IPS-NIHi7 (cell line): ENCODE data around the gene FSTL3.
"Not testable (repeated sequence)": the region's sequence is repeated elsewhere in the genome, so short reads cannot be mapped to it uniquely, and the experiment has no call there.

Source experiments
- DNase-seq: peaks from one replicate; pipeline ENCODE4 v3.0.0; 2012; ENCODE audit warnings: mixed read lengths; ENCODE audit errors: extremely low spot score

The FSTL3 gene

DNA sequence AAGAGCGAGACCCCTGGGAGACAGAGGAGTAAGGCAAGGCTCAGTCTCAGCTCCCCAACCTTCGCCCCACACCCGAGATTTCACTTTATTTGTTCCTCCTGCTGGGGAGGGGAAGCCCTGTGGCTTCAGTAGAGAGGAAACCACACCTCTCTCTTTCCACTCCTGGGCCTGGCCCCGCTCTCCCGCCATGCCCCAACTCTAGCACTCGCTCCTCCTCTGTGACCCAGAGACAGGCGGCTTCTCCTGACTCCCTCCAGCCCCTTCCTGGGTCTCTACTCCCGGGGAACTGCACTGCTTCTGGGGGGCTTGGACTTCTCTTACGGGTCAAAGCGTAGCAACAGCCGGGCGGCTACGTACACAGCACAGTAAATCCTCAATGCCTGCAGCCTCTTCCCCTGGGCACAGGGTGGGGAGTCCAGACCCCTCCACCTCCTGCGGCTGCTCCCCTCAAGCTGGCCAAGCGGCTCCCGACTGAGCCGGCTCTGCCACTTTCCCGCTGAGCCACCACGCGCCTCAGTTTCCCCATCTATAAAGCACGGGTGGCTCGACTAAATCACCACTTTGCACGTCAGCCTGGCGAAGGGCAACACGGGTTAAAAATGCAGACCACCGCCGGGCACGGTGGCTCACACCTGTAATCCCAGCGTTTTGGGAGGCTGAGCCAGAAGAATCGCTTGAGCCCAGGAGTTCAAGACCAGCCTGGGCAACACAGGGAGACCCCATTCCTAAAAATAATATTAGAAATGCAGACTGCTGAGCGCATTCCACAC lies 14.6 kb upstream of the FSTL3 start:
- no peak for DNase-seq

DNA sequence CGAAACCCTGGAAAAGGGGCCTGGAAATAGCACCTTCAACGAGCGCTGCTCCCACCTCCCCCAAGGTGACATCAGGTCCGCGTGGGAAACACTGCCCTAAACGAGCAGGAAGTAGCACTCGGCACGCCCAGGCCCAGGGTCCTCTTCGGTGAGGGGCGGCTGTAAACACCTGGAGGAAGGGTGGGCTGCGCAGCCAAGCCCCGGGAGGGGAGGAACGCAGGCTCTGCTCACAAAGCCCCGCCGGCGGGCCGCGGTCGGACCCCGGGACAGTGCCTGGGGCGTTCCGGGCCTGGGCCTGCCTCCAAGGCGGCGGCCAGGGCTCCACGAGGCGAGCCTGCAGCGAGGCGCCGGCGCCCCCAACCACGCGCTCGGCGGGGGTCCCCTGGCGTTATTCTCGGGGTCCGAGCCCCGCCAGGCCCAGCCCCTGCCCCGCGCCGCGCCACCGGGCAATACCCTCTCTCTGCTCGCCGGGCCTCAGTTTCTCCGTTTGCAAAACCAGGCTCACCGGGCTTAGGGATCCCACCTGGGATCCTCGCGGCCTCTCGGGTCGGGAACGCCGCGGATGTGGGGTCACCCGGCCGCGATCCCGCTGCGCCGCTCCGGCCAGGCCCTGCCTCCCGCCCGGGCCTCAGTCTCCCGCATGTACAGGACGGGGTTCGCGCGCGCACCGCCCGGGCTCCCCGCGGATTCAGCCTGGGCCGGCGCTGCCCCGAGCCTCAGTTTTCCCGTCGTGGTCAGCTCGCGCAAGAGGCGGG lies 13.8 kb upstream of the FSTL3 start:
- peak; percentile 57 for DNase-seq

- DNase-seq: peak; percentile 96
These were observed 13.1 kb upstream of the FSTL3 start, which contains the start of gene RNF126 for GRCh38 chr19:662962-663681. TSS of gene RNF126 (minus strand) at chr19:663214. CDS start at chr19:663121, 93 bp downstream.

GRCh38 chr19:663682-664117 lies 12.5 kb upstream of the FSTL3 start:
- no peak for DNase-seq

DNA sequence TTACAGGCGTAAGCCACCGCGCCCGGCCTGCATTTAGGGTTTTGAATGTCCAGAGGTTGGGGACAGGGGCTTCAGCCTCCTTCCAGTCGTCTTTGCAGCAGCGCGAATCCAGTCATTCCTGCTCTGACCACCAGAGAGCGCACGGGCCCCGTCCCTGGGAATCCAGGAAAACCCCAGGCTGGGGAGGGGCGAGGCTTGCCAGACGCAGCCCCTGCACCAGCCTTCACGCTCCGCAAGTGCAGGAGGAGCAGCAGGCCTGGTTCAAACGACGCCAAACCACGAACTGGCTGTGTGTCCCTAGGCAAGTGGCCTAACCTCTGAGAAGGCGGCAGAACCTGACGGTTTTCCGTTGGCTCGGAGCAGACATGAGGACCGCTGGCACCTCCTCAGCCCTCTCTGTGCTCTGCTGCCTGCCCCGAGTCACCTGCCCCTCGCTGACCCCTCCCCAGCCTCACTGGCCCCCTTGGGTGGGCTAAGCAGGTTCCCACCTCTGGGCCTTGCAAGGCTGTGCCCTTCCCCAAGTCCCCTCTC lies 11.2 kb upstream of the FSTL3 start:
- DNase-seq: peak; percentile 95

GRCh38 chr19:666985-667573 lies 9.1 kb upstream of the FSTL3 start:
- not testable (repeated sequence) for DNase-seq

GRCh38 chr19:668675-669434 lies 7.3 kb upstream of the FSTL3 start:
- DNase-seq: not testable (repeated sequence)

DNA sequence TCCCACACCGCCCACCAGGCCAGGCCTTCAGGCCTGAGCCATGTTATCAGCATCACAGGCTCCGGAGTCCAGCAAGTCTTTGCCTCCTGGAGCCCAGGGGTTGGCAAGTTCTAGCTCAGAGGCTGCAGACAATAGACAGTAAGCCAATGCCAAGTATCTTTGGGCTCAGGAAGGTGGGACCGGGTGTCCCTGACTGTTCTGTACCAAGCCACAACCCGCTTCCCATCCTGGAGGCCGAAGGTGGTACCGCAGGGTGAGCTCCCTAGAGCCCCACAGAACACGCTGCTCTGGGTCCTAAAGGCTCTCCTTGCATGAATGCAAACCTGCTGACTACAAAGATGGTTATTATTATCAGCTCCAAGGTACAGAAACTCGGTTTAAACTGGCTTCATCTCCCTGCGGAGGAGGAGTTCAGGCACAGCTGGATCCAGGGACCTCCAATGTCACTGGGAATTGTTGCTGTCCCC lies 5.5 kb upstream of the FSTL3 start:
- DNase-seq: peak; percentile 53

- no peak for DNase-seq
These were observed 1.7 kb upstream of the FSTL3 start for GRCh38 chr19:674282-675151.

- DNase-seq: no peak
These were observed 219 bp upstream of the FSTL3 start for GRCh38 chr19:676007-676338.

DNA sequence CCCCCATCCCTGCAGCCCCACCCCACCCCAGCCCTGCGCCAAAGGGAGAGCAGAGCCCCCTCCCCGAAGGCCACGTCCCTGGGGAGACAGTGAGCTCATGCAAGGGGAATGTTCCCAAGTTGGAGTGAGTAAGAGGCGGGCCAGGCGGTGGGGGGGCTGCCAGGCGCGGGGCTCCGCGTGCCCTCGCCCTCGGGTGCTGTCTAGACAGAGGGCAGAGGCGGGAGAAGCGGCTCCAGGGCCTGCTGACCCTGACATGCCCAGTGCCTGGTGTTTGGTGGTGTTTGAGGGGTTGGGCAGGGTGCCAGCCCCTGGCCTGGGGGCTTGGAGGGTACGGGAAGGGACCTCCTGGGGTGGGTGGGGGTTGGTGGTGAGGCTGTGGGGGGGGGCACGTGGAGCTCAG lies 1.0 kb downstream of the FSTL3 start:
- no peak for DNase-seq

DNA sequence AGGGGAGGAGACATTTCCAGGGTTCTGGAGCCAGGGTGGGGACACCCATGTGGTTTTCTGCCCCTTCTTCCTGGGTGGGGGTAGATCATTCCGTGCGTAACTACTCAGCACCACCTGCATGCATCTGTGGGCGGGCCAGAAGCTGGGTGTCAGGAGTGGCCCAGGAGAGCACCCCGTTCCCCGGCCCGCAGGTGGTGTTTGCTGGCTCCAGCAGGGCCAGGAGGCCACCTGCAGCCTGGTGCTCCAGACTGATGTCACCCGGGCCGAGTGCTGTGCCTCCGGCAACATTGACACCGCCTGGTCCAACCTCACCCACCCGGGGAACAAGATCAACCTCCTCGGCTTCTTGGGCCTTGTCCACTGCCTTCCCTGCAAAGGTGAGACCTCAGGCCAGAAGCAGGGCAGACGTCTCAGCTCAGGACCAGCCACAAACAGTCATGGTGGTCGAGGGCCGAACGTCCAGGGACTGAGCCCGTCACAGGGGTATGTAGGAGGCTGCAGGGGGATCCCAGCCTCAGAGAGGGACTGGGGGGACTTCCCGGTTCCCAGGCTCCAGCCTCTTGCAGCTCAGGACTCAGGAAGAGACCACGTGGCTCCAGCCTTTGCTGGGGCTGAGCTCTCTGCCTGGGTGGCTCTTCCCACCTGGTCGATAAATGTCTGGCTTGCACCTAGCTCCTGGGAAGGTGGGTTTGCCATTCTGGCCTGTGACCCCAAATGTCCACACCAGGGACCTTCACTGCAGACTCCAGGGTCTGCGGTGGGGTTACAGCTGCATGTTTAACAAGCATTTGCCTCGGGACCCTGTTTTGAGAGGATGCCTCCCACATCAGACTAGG lies 1.6 kb downstream of the FSTL3 start:
- no peak for DNase-seq

DNA sequence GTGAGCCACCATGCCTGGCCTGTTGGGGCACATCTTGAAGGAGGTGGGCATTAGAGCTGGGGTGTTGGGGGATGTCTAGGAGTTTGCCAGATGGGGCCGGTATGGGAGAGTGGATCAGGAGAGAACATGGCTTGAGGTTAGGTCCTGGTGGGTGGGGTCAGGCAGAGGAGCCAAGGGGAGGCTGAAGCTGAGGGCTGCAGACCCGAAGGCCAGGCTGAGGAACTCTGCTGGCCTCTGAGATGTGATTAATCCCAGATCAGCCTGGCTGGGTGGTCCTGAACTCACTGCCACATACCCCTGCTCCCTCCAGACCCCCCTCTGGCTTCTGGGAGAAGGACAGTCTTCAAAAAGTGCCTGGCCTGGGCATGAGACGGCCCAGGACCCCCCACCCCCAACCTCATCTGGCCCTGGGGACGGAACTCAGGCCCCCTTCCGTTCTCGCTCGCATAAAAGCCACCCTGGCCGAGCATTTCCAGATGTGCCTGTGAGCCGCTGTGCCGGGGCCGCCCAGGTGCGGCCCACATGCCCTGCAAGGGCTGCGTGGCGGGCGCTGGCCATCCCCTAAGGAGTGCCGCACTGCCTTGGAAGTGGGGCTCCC lies 2.7 kb downstream of the FSTL3 start:
- DNase-seq: no peak

DNA sequence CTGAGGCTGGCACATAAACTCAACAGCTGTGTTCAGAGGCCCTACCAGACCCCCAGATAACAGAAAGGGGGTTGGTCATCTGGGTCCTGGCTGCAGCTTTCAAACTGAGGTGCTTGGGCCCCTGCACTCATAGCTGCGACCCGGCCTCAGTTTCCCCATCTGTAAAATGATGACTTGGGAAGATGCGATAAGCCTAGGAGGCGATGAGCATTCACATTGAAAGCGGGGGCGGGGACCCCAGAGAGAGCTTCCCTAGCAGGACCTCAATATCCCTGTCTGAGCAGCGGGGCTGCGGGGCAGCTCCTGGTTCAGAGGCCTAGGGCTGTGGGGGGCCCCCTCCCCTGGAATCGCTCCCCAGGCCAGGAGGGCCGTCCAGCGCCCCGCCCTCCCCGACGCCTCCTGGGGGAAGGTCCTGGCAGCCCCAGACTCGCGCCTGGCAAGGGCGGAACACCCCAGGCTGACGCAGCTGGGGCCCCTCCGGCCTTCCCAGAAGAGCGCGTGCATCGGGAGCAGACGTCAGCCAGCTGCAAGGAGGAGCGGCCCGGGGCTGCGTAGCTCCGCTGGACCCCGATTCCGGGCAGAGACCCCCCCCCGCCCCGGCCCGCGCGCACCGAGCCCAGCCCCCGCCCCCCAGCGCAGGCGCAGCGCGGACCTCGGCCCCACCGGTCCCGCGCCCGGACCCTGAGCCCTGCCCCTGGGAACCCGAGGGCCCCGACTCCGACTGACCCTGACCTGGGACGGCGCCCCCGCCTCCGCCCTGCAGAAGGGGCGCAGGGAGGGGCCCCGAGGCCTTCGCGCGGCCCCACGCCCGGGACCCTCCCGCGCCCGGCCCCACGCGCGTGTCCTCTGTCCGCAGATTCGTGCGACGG lies 3.5 kb downstream of the FSTL3 start:
- no peak for DNase-seq

- peak; percentile 98 for DNase-seq
These were observed 4.3 kb downstream of the FSTL3 start for GRCh38 chr19:680287-681028.

- DNase-seq: peak; percentile 94
These were observed 5.1 kb downstream of the FSTL3 start for GRCh38 chr19:681029-682019.
